Testis (tissue), 3 donors: ENCODE measurements around the gene GALNT12. TPM values are rescaled to one million over a fixed set of nuclear protein-coding genes. Genes with fewer than 3 reads are reported as not detected.

Source experiments
- DNase-seq: peaks from one replicate; pipeline ENCODE4 v3.0.0-alpha.2; 2019
- H3K27ac ChIP-seq, 2 donors: fragments of 200-600 bp; sonication (generic); one replicate each; pipeline ENCODE4 v1.5.1; 2019
- H3K27me3 ChIP-seq: fragments of 200-600 bp; sonication (generic); one replicate; pipeline ENCODE4 v1.5.1; 2019
- H3K36me3 ChIP-seq: fragments of 200-600 bp; sonication (generic); one replicate; pipeline ENCODE4 v1.5.1; 2017; ENCODE audit warnings: low read depth; ENCODE audit errors: missing control alignments
- H3K4me1 ChIP-seq: fragments of 200-600 bp; sonication (generic); one replicate; pipeline ENCODE4 v1.5.1; 2019
- H3K4me3 ChIP-seq, 2 donors: fragments of 200-600 bp; sonication (generic); one replicate each; pipeline ENCODE4 v1.5.1; 2017 to 2019
- H3K9me3 ChIP-seq: fragments of 200-600 bp; sonication (generic); one replicate; pipeline ENCODE4 v1.5.1; 2017
- CTCF ChIP-seq, 3 experiments: fragments of 450-650 bp in 2 of 3; fragments of 200-600 bp in 1 of 3; sonication (generic) in 1 of 3; IDR thresholded peaks; one replicate each; pipeline ENCODE4 v1.5.1; 2016 to 2019; ENCODE audit warnings: antibody characterized with exemption in 3 of 3, mild to moderate bottlenecking in 2 of 3, moderate library complexity in 1 of 3
- POLR2A ChIP-seq: fragments of 450-650 bp; IDR thresholded peaks from one replicate; pipeline ENCODE4 v1.6.1; 2017; ENCODE audit warnings: antibody characterized with exemption, mild to moderate bottlenecking, moderate library complexity
- WGBS, 2 donors: methylation state at CpG; one replicate each; pipeline ENCODE4 v1.1.5; 2018; 5-methylcytosine and 5-hydroxymethylcytosine counted together
- intact Hi-C: fragments of 100-400 bp; cut with DNase I; formaldehyde crosslinking; loops from one replicate; pipeline ENCODE4 v1.15.1; 2023; ENCODE audit warnings: low total_unique reads
- polyA plus RNA-seq: library from polyadenylated mRNA; stranded (reverse); fragments of 350-450 nt; fragmentation: Illumina TruSeq; extraction: RNeasy Lipid Tissue Mini Kit (QIAGEN cat#74804); gene quantifications from one replicate; pipeline ENCODE4 v1.2.3, GENCODE V29; 2014; ENCODE audit warnings: low read depth, low replicate concordance; ENCODE audit not compliant: insufficient read depth
- total RNA-seq, 2 donors: library from RNA; depleted of rRNA; stranded (reverse); fragments of >200 nt; gene quantifications; one replicate each; pipeline ENCODE4 v1.2.3, GENCODE V29; 2016

GALNT12 gene
- total and polyA plus RNA-seq, 3 donors from 2014 or later, result 6.9 to 8.0 (median 7.5) TPM

- Histone ChIP-seq H3K27me3 (no peaks in the 10 kb centered on the region), H3K27ac (no peak overlapping the region), H3K9me3 (no peaks in the 10 kb centered on the region), H3K4me3 (no peak overlapping the region), H3K4me1 (no peaks in the 10 kb centered on the region), H3K36me3 (no peaks in the 10 kb centered on the region)
- 75 to 81% methylated on average over 3 of the region's 3 CpGs for WGBS, 2 donors
- TF ChIP-seq POLR2A, result no peak
- TF ChIP-seq CTCF (IDR thresholded peaks at IDR 0.05), result no peak
- intact Hi-C loops, result no loop called here
- no peak for DNase-seq
These were observed 2.8 kb downstream of the GALNT12 start for GRCh38 chr9:98810102-98810842.

- WGBS, 2 donors, result 88 to 95% methylated on average over 2 of the region's 2 CpGs
- no peak for DNase-seq
- Histone ChIP-seq H3K9me3 (no peaks in the 10 kb centered on the region), H3K4me1 (no peaks in the 10 kb centered on the region), H3K27ac (no peak overlapping the region), H3K4me3 (no peak overlapping the region), H3K36me3 (no peaks in the 10 kb centered on the region), H3K27me3 (no peaks in the 10 kb centered on the region)
- intact Hi-C loops, result no loop called here
- TF ChIP-seq POLR2A, result no peak
- no peak for TF ChIP-seq CTCF (IDR thresholded peaks at IDR 0.05)
These were observed 3.7 kb downstream of the GALNT12 start for GRCh38 chr9:98811051-98811650.

- Histone ChIP-seq H3K9me3 (no peaks in the 10 kb centered on the region), H3K27ac (no peak overlapping the region), H3K27me3 (no peaks in the 10 kb centered on the region), H3K4me3 (no peak overlapping the region), H3K4me1 (no peaks in the 10 kb centered on the region), H3K36me3 (no peaks in the 10 kb centered on the region)
- intact Hi-C loops, result no loop called here
- WGBS, 2 donors, result 92 to 94% methylated on average over 6 of the region's 6 CpGs
- no peak for DNase-seq
- TF ChIP-seq POLR2A, result no peak
- no peak for TF ChIP-seq CTCF (IDR thresholded peaks at IDR 0.05)
These were observed 8.0 kb downstream of the GALNT12 start for GRCh38 chr9:98815391-98815951.

- Histone ChIP-seq H3K27me3 (no peaks in the 10 kb centered on the region), H3K27ac (no peak overlapping the region), H3K4me3 (no peak overlapping the region), H3K36me3 (no peaks in the 10 kb centered on the region), H3K4me1 (no peaks in the 10 kb centered on the region), H3K9me3 (no peaks in the 10 kb centered on the region)
- 94 to 95% methylated on average over 2 of the region's 2 CpGs for WGBS, 2 donors
- DNase-seq, result no peak
- intact Hi-C loops, result no loop called here
- no peak for TF ChIP-seq CTCF (IDR thresholded peaks at IDR 0.05)
- TF ChIP-seq POLR2A, result no peak
These were observed 11.3 kb downstream of the GALNT12 start for GRCh38 chr9:98818764-98819163.
